Measurements from ENCODE around the gene RAB31.

Gene RAB31

DNA sequence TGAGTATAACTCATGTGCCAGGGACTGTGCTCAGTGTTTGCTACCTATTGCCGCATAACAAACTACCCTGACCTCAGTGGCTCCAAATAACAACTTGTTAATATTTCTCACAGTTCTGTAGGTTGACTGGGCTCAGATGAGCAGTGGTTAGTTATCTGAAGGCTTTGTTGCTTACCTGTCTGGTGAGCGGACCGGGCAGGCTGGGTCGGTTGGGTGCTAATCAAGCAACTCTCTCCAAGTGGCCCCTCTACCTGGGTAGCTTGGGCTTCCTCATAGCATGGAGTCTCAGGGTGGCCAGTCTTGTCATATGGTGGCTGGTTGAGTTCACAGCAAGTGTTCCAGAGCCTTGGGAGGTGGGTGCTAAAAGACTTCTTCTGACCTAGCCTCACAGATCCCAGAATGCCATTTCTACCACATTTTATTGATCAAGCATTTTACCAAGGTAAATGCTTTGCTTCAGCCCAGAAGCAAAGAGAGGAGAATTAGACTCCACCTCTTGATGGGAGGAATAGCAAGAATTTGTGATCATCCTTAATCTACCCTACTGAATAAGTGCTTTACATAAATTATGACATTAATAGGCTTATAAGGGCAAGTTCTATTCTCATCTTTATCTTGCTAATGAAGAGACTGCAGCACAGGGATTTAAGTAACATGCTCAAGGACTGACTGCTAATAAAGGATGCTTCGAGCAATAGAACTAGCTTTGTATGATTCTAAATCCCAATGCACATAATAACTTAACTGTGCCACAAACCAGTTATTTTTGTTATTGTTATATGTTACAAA, 16.9 kb downstream of the RAB31 start (continued):
- TF ChIP-seq, protein P1, sequence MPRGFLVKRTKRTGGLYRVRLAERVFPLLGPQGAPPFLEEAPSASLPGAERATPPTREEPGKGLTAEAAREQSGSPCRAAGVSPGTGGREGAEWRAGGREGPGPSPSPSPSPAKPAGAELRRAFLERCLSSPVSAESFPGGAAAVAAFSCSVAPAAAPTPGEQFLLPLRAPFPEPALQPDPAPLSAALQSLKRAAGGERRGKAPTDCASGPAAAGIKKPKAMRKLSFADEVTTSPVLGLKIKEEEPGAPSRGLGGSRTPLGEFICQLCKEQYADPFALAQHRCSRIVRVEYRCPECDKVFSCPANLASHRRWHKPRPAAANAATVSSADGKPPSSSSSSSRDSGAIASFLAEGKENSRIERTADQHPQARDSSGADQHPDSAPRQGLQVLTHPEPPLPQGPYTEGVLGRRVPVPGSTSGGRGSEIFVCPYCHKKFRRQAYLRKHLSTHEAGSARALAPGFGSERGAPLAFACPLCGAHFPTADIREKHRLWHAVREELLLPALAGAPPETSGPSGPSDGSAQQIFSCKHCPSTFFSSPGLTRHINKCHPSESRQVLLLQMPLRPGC (tag by site-specific recombination; IDR thresholded peaks at IDR 0.05), result no peak
- no peak for TF ChIP-seq ZNF473 (tag by site-specific recombination; IDR thresholded peaks at IDR 0.05)
- no peak for TF ChIP-seq ZNF423 (tag by site-specific recombination; IDR thresholded peaks at IDR 0.05)

DNA sequence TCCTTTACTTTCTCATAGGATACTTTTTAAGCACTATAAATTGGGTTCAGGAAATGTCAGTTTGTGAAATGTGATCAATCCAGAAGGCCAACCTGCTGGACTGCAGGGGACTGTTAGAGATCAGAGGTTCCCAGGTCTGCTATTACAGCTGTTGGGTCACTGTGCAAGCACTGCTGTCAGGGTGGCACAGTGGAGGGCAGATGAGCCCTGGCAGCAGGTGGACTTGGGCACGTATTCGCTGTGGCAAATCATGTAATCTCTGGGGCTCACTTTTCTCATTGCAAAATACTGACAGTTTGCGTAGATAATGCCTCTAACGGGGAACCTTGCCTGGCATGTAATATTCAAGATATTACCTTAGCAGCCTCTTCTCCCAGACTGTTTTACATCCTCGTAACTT, 18.1 kb downstream of the RAB31 start:
- no peak overlapping the region for H3K4me3 ChIP-seq (ENCODE audit: low read depth, low read length)
- CTCF ChIA-PET, result interaction anchor here (0.9 kb wide), 1 partner anchor 128 kb away, joined by 3 read pairs; no protein-coding TSS in a partner anchor
- H3K9me3 ChIP-seq (ENCODE audit: control insufficient read depth, insufficient read depth, low read depth, low read length), result no peaks in the 10 kb centered on the region
- H3K27ac ChIP-seq (ENCODE audit: extremely low read depth, low read depth, low read length), result no peak overlapping the region
- no peak for TF ChIP-seq ZBTB8A (tag by site-specific recombination; IDR thresholded peaks at IDR 0.05)
- no peak for TF ChIP-seq ZNF48 (tag by site-specific recombination; IDR thresholded peaks at IDR 0.05)
- TF ChIP-seq, protein P2, sequence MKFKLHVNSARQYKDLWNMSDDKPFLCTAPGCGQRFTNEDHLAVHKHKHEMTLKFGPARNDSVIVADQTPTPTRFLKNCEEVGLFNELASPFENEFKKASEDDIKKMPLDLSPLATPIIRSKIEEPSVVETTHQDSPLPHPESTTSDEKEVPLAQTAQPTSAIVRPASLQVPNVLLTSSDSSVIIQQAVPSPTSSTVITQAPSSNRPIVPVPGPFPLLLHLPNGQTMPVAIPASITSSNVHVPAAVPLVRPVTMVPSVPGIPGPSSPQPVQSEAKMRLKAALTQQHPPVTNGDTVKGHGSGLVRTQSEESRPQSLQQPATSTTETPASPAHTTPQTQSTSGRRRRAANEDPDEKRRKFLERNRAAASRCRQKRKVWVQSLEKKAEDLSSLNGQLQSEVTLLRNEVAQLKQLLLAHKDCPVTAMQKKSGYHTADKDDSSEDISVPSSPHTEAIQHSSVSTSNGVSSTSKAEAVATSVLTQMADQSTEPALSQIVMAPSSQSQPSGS (tag by site-specific recombination; IDR thresholded peaks at IDR 0.05; ENCODE audit: low read depth), result no peak
- TF ChIP-seq, protein P3, sequence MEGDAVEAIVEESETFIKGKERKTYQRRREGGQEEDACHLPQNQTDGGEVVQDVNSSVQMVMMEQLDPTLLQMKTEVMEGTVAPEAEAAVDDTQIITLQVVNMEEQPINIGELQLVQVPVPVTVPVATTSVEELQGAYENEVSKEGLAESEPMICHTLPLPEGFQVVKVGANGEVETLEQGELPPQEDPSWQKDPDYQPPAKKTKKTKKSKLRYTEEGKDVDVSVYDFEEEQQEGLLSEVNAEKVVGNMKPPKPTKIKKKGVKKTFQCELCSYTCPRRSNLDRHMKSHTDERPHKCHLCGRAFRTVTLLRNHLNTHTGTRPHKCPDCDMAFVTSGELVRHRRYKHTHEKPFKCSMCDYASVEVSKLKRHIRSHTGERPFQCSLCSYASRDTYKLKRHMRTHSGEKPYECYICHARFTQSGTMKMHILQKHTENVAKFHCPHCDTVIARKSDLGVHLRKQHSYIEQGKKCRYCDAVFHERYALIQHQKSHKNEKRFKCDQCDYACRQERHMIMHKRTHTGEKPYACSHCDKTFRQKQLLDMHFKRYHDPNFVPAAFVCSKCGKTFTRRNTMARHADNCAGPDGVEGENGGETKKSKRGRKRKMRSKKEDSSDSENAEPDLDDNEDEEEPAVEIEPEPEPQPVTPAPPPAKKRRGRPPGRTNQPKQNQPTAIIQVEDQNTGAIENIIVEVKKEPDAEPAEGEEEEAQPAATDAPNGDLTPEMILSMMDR (tag by site-specific recombination; IDR thresholded peaks at IDR 0.05), result no peak
- no peak for TF ChIP-seq HIC1 (tag by site-specific recombination; IDR thresholded peaks at IDR 0.05)
- TF ChIP-seq SALL2 (tag by site-specific recombination; IDR thresholded peaks at IDR 0.05; ENCODE audit: borderline replicate concordance), result no peak
- no peak for TF ChIP-seq ZNF221 (tag by site-specific recombination; IDR thresholded peaks at IDR 0.05; ENCODE audit: borderline replicate concordance)
- TF ChIP-seq SP3 (tag by site-specific recombination; IDR thresholded peaks at IDR 0.05), result no peak
- TF ChIP-seq, protein P4, sequence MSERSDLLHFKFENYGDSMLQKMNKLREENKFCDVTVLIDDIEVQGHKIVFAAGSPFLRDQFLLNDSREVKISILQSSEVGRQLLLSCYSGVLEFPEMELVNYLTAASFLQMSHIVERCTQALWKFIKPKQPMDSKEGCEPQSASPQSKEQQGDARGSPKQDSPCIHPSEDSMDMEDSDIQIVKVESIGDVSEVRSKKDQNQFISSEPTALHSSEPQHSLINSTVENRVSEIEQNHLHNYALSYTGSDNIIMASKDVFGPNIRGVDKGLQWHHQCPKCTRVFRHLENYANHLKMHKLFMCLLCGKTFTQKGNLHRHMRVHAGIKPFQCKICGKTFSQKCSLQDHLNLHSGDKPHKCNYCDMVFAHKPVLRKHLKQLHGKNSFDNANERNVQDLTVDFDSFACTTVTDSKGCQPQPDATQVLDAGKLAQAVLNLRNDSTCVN (tag by site-specific recombination; optimal IDR thresholded peaks at IDR 0.05), result no peak
- TF ChIP-seq ZNF677 (tag by site-specific recombination; IDR thresholded peaks at IDR 0.05), result no peak
- TF ChIP-seq ZEB2 (tag by site-specific recombination; IDR thresholded peaks at IDR 0.05), result no peak
- TF ChIP-seq ZNF571 (tag by site-specific recombination; IDR thresholded peaks at IDR 0.05), result no peak
- H3K4me1 ChIP-seq (ENCODE audit: control insufficient read depth, insufficient read depth, low read length), result no peaks in the 10 kb centered on the region
- H3K36me3 ChIP-seq (ENCODE audit: control insufficient read depth in 2 of 2, insufficient read depth in 1 of 2, low read length in 2 of 2), result peaks cover 0 to 21% of the 10 kb centered on the region in 2 experiments; a peak in 2 of 3 replicates
- POLR2A ChIA-PET, result no interaction called here
